GM12892 (cell line): Measurements from ENCODE around the gene ST3GAL3.

Source experiments
- POLR2A ChIP-seq: IDR thresholded peaks from 2 replicates; pipeline ENCODE4 v1.6.1; 2011; ENCODE audit warnings: low read depth, low read length, control low read depth
- POLR2AphosphoS5 ChIP-seq: IDR thresholded peaks from 2 replicates; pipeline ENCODE4 v1.6.1; 2011; ENCODE audit warnings: low read depth, low read length, control low read depth

DNA sequence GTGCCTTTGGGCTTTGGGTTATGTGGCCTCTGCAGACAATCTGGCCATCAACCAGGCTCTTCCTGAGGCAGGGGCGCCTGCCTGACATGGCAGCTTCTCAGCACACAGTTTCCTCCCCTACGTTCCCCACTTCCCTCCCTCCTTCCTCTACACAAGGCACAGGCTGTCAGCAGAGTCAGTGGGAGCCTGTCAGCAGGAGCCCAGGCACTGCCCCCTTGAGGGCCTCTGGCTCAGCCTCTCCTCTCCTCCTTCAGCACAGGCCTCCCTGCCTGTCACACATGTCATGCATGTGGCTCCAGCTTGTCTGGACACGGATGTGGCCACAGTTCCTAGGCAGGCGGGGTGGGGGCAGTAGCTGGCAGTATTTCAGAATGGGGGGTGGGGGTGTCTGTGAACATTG, 174.1 kb downstream of the ST3GAL3 start:
- no peak for TF ChIP-seq POLR2A
- no peak for TF ChIP-seq POLR2AphosphoS5
